IPS-18a (cell line): Measurements from ENCODE around the gene TRPM6.

Source experiments
- H3K27ac ChIP-seq: one replicate; pipeline ENCODE4 v1.5.1; 2013; ENCODE audit warnings: low read length
- H3K27me3 ChIP-seq: one replicate; pipeline ENCODE4 v1.6.1; 2013; ENCODE audit warnings: mild to moderate bottlenecking, low read length; ENCODE audit not compliant: control insufficient read depth, insufficient read depth
- H3K36me3 ChIP-seq: one replicate; pipeline ENCODE4 v1.6.1; 2013; ENCODE audit warnings: low read depth, low read length; ENCODE audit not compliant: control insufficient read depth
- H3K4me1 ChIP-seq: one replicate; pipeline ENCODE4 v1.6.1; 2013; ENCODE audit warnings: low read depth, low read length; ENCODE audit not compliant: control insufficient read depth
- H3K4me3 ChIP-seq: one replicate; pipeline ENCODE4 v1.5.1; 2013; ENCODE audit warnings: low read length
- H3K9ac ChIP-seq: one replicate; pipeline ENCODE4 v1.6.1; 2013; ENCODE audit warnings: mild to moderate bottlenecking, low read length, moderate library complexity
- H3K9me3 ChIP-seq: one replicate; pipeline ENCODE4 v1.6.1; 2013; ENCODE audit warnings: low read depth, low read length; ENCODE audit not compliant: control insufficient read depth

TRPM6 gene

DNA sequence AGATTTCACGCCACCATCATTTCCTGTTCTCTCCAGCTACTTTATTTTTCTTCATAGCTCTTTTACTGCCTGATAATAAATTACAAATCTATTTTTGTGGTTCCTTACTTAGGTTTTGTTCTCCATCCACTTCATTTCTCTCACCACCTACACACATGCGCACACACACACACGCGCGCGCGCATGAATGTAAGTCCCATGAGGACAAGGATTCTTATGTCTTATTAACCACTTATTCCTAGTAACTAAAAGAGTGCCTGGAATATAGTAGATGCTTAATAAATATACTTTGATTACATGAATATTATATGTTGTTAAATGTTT, 116.5 kb downstream of the TRPM6 start:
- no peak overlapping the region for H3K4me3 ChIP-seq
- H3K9ac ChIP-seq = no peak overlapping the region
- no peak overlapping the region for H3K27ac ChIP-seq

DNA sequence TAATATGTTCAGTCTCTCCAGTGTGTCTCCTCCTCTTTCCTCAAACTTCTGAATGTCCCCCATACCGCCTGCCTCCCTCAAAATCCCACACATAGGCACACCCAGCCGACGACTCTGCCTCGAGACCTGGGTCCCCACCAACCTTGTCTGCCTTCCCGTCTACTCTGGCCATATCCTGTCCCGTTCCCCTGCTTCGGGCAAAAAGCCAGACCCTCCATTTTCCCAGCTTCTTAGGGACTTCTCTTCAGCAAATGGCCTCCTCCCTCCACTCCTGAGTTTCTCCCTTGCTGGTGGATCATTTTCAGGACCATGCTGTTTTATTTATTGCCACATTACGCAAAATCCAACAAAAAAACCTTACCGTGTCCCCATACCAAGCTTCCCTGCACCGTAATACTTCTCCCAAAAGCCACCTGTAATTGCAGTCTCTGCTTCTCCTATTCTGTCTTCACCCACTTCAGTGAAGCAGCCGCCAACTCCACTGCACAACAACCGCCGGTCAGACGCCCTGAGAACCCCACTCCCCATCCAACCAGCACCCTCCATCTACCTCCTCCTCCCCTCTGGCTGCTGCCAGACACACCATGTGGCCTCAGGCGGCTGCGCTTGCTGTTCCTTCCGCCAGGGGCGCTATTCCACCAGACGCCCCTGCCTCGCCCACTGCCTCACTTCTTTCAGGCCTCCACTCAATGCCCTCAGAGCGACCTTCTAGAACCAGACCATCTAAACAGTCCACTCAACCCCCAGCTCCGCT, 117.0 kb downstream of the TRPM6 start:
- no peaks in the 10 kb centered on the region for H3K27me3 ChIP-seq
- no peaks in the 10 kb centered on the region for H3K4me1 ChIP-seq
- H3K9me3 ChIP-seq = no peaks in the 10 kb centered on the region
- H3K36me3 ChIP-seq = no peaks in the 10 kb centered on the region
- H3K4me3 ChIP-seq = no peak overlapping the region
- no peak overlapping the region for H3K9ac ChIP-seq
- no peak overlapping the region for H3K27ac ChIP-seq

More for the DNA sequence above, 116.5 kb downstream of the TRPM6 start:
- H3K36me3 ChIP-seq = no peaks in the 10 kb centered on the region
- H3K27me3 ChIP-seq = no peaks in the 10 kb centered on the region
- H3K9me3 ChIP-seq = no peaks in the 10 kb centered on the region
- no peaks in the 10 kb centered on the region for H3K4me1 ChIP-seq

DNA sequence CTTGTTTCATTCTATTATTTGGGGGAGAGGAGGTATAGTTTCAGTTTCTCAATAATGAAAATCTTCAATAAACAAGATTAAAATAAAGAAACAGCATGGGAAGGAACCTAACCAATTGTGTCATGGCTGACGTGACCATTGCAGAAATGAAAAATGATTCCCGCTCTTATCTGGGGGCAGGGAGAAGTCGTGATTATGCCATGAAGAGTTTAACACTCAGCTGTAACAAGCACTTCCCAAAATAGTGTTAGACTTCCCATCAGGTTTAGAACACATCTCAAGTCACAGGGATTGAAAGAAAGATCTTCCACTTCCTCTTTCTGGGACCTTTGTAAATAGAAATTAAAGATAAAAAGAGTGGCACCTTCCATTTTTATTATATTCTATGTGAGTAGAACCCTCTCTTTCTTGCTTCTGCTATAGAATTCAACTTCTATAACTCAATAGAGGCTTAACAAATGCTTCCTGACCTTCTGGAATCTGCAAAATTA, 122.2 kb downstream of the TRPM6 start:
- H3K36me3 ChIP-seq = no peaks in the 10 kb centered on the region
- no peaks in the 10 kb centered on the region for H3K4me1 ChIP-seq
- no peak overlapping the region for H3K4me3 ChIP-seq
- no peak overlapping the region for H3K27ac ChIP-seq
- H3K27me3 ChIP-seq = no peaks in the 10 kb centered on the region
- H3K9ac ChIP-seq = no peak overlapping the region
- no peaks in the 10 kb centered on the region for H3K9me3 ChIP-seq

DNA sequence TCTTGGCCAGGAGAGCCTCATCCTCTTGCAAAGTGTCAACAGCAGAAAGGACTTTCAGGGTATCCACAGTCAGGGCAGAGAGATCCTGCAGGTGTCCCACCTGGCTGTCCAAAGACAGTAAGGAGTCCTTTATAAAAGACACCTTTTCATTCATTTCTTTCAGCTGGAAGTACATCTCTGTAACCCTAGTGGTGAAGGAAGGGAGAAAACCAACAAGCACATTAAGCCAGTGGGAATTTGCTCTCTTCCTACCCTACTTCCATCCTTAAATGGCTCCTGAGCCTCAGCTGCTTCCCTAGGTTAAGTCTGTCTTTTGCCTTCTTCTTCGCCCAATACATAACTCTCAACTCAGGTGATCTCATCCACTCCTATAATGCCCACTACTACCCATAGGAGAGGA, 124.8 kb downstream of the TRPM6 start:
- Histone ChIP-seq H3K4me3 (no peak overlapping the region), H3K27ac (no peak overlapping the region), H3K27me3 (no peaks in the 10 kb centered on the region), H3K36me3 (no peaks in the 10 kb centered on the region), H3K9me3 (no peaks in the 10 kb centered on the region), H3K9ac (no peak overlapping the region), H3K4me1 (no peaks in the 10 kb centered on the region)

DNA sequence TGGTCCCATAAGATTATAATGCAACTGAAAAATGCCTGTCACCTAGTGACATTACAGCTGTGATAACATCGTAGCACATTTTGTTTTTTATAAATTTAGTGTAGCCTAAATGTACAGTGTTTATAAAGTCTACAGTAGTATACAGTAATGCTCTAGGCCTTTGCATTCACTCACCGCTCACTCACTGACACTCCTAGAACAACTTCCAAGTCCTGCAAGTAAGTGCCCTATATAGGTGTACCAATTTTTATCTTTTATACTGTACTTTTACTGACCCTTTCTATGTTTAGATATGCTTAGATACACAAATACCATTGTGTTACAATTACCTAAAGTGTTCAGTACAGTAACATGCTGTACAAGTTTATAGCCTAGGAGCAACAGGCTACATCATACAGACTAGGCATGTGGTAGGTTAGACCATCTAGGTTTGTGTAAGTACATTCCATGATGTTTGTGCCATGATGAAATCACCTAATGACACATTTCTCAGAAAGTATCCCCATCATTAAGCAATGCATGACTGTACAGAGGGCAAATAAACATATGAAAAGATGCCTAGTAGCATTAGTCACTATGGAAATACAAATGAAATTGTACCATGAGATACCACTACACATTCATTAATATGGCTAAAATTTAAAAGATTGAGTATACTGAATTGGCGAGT, 127.6 kb downstream of the TRPM6 start:
- H3K27me3 ChIP-seq = no peaks in the 10 kb centered on the region
- no peak overlapping the region for H3K4me3 ChIP-seq
- no peak overlapping the region for H3K9ac ChIP-seq
- H3K9me3 ChIP-seq = no peaks in the 10 kb centered on the region
- H3K4me1 ChIP-seq = no peaks in the 10 kb centered on the region
- no peaks in the 10 kb centered on the region for H3K36me3 ChIP-seq
- H3K27ac ChIP-seq = no peak overlapping the region

DNA sequence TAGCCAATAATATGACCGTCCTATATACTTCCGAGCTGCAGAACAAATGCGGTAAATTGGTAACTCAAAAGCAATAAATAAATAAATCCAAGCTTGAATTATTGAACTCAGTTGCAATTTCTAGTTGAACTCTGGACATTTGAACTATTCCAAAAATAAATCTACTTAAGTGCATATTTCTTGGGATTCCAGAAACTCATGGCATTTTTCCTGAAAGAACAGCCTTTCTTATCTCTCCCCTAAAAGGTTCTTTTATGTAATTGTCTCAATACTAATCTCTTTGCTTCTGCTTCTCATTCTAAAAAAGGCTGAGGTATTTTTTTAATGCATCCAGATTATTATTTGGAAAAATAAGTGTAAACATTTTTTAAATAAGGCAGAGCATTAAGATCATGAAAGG, 131.7 kb downstream of the TRPM6 start:
- Histone ChIP-seq H3K27ac (no peak overlapping the region), H3K36me3 (no peaks in the 10 kb centered on the region), H3K4me1 (no peaks in the 10 kb centered on the region), H3K9ac (no peak overlapping the region), H3K27me3 (no peaks in the 10 kb centered on the region), H3K9me3 (no peaks in the 10 kb centered on the region), H3K4me3 (no peak overlapping the region)

DNA sequence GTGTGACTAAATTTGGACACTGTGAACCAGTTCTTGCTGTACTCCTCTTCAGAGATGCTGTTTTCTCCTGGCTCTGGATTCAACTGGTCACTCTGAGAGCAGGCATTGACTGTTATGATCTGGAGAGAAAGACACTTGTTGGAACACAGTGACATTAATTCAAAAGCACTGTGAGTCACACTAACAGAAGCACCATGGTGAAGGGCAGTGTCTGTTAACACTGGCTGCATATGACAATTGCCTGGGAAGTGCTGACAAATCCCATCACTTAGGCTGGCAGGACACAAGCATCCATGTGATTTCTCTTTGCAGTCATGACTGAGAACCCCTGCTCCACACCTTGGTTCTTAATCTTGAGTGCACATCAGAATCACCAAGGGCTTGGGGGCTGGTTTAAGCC, 132.4 kb downstream of the TRPM6 start:
- Histone ChIP-seq H3K27ac (no peak overlapping the region), H3K9ac (no peak overlapping the region), H3K4me3 (no peak overlapping the region), H3K4me1 (no peaks in the 10 kb centered on the region), H3K36me3 (no peaks in the 10 kb centered on the region), H3K9me3 (no peaks in the 10 kb centered on the region), H3K27me3 (no peaks in the 10 kb centered on the region)

DNA sequence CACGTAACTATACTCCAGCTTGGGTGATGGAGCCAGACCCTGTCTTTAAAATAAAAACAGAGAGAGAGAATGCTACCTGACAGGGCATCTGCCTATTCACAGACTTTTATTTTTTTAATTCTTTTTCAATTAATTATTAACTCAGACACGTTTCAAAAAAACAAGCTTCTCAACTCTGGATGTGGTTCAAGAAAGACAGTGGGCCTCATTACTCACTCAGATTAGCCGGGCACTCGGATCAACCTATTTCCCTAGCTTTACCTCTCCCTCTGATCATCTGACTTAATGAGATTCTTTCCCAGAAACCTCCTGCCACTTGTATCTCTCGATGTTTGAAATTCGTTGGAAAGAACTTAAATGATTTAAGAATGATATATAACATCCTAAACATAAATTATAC, 134.1 kb downstream of the TRPM6 start:
- Histone ChIP-seq H3K27ac (no peak overlapping the region), H3K9me3 (no peaks in the 10 kb centered on the region), H3K27me3 (no peaks in the 10 kb centered on the region), H3K36me3 (no peaks in the 10 kb centered on the region), H3K4me1 (no peaks in the 10 kb centered on the region), H3K4me3 (no peak overlapping the region), H3K9ac (no peak overlapping the region)

DNA sequence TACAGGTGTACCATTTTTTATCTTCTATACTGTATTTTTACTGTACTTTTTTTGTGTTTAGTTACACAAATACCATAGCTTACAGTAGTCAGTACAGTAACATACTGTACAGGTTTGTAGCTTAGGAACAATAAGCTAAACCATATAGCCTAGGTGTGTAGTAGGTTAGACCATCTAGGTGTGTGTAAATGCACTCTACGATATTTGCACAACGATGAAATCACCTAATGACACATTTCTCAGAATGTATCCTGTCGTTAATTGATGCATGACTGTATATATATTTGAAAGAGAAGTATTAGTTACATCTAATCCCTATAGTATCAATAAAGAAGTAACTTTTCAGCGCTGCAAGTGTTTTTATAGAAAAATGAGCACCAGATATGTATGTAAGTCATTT, 138.8 kb downstream of the TRPM6 start:
- no peaks in the 10 kb centered on the region for H3K36me3 ChIP-seq
- H3K27me3 ChIP-seq = no peaks in the 10 kb centered on the region
- no peaks in the 10 kb centered on the region for H3K4me1 ChIP-seq
- H3K9me3 ChIP-seq = no peaks in the 10 kb centered on the region
- no peak overlapping the region for H3K27ac ChIP-seq
- no peak overlapping the region for H3K9ac ChIP-seq
- H3K4me3 ChIP-seq = no peak overlapping the region

DNA sequence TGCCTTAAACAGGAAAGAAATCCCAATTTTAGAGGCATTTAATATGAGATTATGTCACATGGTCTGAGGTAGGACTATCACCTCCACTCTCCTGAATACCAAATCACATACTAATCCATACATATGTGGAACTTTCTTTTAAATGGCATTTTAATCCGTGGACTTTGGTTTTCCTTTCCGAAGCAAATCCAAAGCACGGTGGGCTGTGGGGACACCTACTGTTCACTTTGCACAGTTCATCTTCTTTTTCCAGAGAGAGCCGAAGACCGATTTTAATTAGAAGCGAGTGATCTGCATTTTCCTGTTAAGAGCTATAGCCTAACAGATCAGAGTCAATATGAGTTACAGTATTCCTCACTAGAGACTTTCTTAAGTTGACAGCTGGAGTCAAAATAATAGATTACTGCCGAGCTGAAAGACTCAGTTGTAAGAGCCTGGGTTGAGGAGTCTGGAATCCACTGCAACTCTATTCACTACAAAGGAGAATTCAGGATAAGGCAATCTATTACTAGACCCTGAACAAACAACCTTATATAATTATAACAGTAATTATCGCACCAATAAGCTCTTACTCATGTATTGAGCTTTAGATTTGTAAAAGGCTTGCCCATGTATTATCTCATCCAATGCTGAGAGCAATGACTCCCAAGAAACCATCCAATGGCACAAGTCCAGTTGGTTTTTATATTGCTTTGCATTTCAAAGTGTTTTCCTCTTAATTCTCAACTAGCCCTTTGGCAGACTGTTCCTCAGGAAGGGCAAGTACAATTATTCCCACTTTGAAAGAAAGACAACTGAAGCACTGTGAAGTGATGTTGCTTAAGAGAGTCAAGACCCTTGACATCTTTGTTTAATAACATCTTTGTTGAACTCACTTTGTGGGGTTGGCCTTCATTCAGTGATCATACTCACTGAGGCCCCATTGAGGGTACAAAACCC, 144.7 kb downstream of the TRPM6 start:
- Histone ChIP-seq H3K9ac (no peak overlapping the region), H3K27ac (no peak overlapping the region), H3K9me3 (no peaks in the 10 kb centered on the region), H3K4me1 (no peaks in the 10 kb centered on the region), H3K4me3 (no peak overlapping the region), H3K27me3 (no peaks in the 10 kb centered on the region), H3K36me3 (no peaks in the 10 kb centered on the region)

DNA sequence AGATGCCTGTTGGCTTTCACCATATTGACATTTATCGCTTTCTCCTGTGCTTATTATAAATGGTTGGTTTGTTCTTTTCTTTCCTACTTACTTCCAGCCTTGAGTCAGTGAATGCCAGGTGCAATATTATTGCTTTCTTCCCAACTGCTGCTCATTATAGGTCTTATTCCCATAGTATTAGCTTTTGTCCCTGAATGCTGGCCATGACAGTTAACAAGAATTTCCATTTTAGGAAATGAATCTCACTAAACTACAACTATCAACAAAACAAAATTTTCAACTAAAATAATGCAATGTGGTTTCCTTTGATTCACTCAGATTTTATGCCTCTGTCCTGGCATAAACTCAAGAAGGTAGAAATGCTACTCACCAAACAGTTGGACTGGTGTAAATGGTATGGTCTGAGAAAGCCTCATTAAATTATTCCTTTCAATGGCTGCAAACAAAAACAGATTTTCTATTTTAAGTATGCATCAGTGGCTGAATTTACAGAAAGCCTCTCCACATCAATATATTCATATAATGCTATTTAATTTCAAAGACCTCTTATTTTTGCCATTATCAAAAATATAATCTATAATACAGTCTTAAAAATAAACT, 145.4 kb downstream of the TRPM6 start:
- Histone ChIP-seq H3K4me3 (no peak overlapping the region), H3K9me3 (no peaks in the 10 kb centered on the region), H3K4me1 (no peaks in the 10 kb centered on the region), H3K36me3 (no peaks in the 10 kb centered on the region), H3K9ac (no peak overlapping the region), H3K27ac (no peak overlapping the region), H3K27me3 (no peaks in the 10 kb centered on the region)
